CD4-positive, alpha-beta T cell treated with Interleukin-10 for 1 hour (primary cell): ENCODE data around the gene GRIK4.

Source experiments
- DNase-seq: peaks from one replicate; pipeline ENCODE4 v3.0.0-alpha.2; 2020

The GRIK4 gene

GRCh38 chr11:120548682-120549209 lies 37.2 kb downstream of the GRIK4 start:
- no peak for DNase-seq

GRCh38 chr11:120549346-120549745 lies 37.8 kb downstream of the GRIK4 start:
- no peak for DNase-seq

GRCh38 chr11:120550007-120550406 lies 38.5 kb downstream of the GRIK4 start:
- no peak for DNase-seq

- DNase-seq, result no peak
Measured at GRCh38 chr11:120551191-120551590, 39.6 kb downstream of the GRIK4 start.

GRCh38 chr11:120554766-120555432 lies 43.4 kb downstream of the GRIK4 start:
- no peak for DNase-seq

GRCh38 chr11:120555433-120555773 lies 43.9 kb downstream of the GRIK4 start:
- no peak for DNase-seq

- DNase-seq, result no peak
Measured at GRCh38 chr11:120556797-120557196, 45.2 kb downstream of the GRIK4 start.

GRCh38 chr11:120558744-120559431 lies 47.3 kb downstream of the GRIK4 start:
- no peak for DNase-seq

GRCh38 chr11:120561286-120561685 lies 49.7 kb downstream of the GRIK4 start:
- no peak for DNase-seq

GRCh38 chr11:120562806-120563425 lies 51.4 kb downstream of the GRIK4 start:
- no peak for DNase-seq

GRCh38 chr11:120563703-120564572 lies 52.4 kb downstream of the GRIK4 start:
- DNase-seq, result no peak

- no peak for DNase-seq
Measured at GRCh38 chr11:120564573-120565311, 53.2 kb downstream of the GRIK4 start.

GRCh38 chr11:120565466-120566155 lies 54.1 kb downstream of the GRIK4 start:
- DNase-seq, result no peak

- DNase-seq, result no peak
Measured at GRCh38 chr11:120566176-120566575, 54.6 kb downstream of the GRIK4 start.

- no peak for DNase-seq
Measured at GRCh38 chr11:120568572-120569307, 57.2 kb downstream of the GRIK4 start.

- DNase-seq, result no peak
Measured at GRCh38 chr11:120569861-120570260, 58.3 kb downstream of the GRIK4 start.

GRCh38 chr11:120571476-120571875 lies 59.9 kb downstream of the GRIK4 start:
- DNase-seq, result no peak

GRCh38 chr11:120573756-120574354 lies 62.3 kb downstream of the GRIK4 start:
- DNase-seq, result no peak

GRCh38 chr11:120574876-120575275 lies 63.3 kb downstream of the GRIK4 start:
- DNase-seq, result no peak

GRCh38 chr11:120575461-120575860 lies 63.9 kb downstream of the GRIK4 start:
- DNase-seq, result no peak

- no peak for DNase-seq
Measured at GRCh38 chr11:120576606-120577005, 65.1 kb downstream of the GRIK4 start.
